HepG2 (cell line): ENCODE measurements around the gene LDB2. TPM values are rescaled to one million over a fixed set of nuclear protein-coding genes. Genes with fewer than 3 reads are reported as not detected.

ENCODE experiments used
- ATAC-seq: fragments of 200-7000 bp; cut with Tn5 transposase; 3 replicates; pipeline ENCODE4 v1.9.1; 2020; ENCODE audit warnings: mild to moderate bottlenecking, moderate library complexity
- BruUV-seq: library from RNA; stranded (reverse); fragments of 400-500 nt; replicated peaks from 2 replicates; lab custom pipeline; 2021; lab: Mats Ljungman, UMichigan
- CTCF ChIA-PET: fragments of 300-600 bp; formaldehyde crosslinking; extraction: SDS; loops from one replicate; lab custom pipeline; 2021; ENCODE audit warnings: low total read pairs, inconsistent platforms, low intra/inter-chr PET ratio; lab: Yijun Ruan, JAX
- POLR2A ChIA-PET: fragments of 350-600 bp; sonication (Branson Sonifier 250); formaldehyde crosslinking; loops from one replicate; lab custom pipeline; 2020; ENCODE audit warnings: antibody characterized with exemption, inconsistent platforms; lab: Yijun Ruan, JAX
- DNase-seq: peaks from one replicate; pipeline ENCODE4 v3.0.0-alpha.2; 2015; ENCODE audit warnings: low spot score
- FAIRE-seq: peaks from 3 replicates; lab custom pipeline; 2011; peaks lifted over from hg19 to GRCh38; lab: Jason Lieb, UNC
- H2AFZ ChIP-seq: one replicate; pipeline ENCODE4 v1.6.1; 2011; ENCODE audit warnings: low read length, inconsistent platforms
- H3K27ac ChIP-seq: fragments of 300-600 bp; 3 replicates; pipeline ENCODE4 v1.8.0; 2011; ENCODE audit warnings: mixed run types, mild to moderate bottlenecking, mixed read lengths, low read length, inconsistent platforms; ENCODE audit not compliant: insufficient read depth; ENCODE audit errors: extremely low read length
- H3K27me3 ChIP-seq, 2 experiments: fragments of 200-600 bp in 1 of 2; 2 replicates in 1 of 2; 3 replicates in 1 of 2; pipeline versions ENCODE4 v1.6.0 to v1.8.0; 2011; ENCODE audit warnings: low read length in 2 of 2, mild to moderate bottlenecking in 2 of 2, moderate library complexity in 2 of 2, inconsistent platforms in 1 of 2; ENCODE audit not compliant: insufficient read depth in 2 of 2, control insufficient read depth in 1 of 2
- H3K36me3 ChIP-seq, 2 experiments: fragments of 200-600 bp in 1 of 2; replicated peaks in 1 of 2; 2 replicates in 1 of 2; 3 replicates in 1 of 2; pipeline versions ENCODE4 v1.5.1 to v1.8.0; 2011; ENCODE audit warnings: low read length in 2 of 2, inconsistent platforms in 1 of 2; ENCODE audit not compliant: insufficient read depth in 2 of 2, control insufficient read depth in 1 of 2
- H3K4me1 ChIP-seq: 2 replicates; pipeline ENCODE4 v1.5.1; 2012; ENCODE audit warnings: low read length, inconsistent platforms; ENCODE audit not compliant: insufficient read depth
- H3K4me2 ChIP-seq: 2 replicates; pipeline ENCODE4 v1.6.0; 2011; ENCODE audit warnings: low read depth, low read length, inconsistent platforms
- H3K4me3 ChIP-seq, 3 experiments: fragments of 200-600 bp in 1 of 3; sonication (generic), shearing (Covaris generic) in 1 of 3; replicated peaks in 1 of 3; 2 replicates each; pipeline ENCODE4 v1.5.1; 2011 to 2016; ENCODE audit warnings: low read length in 3 of 3, inconsistent platforms in 2 of 3, low read depth in 2 of 3, mild to moderate bottlenecking in 2 of 3, control low read depth in 1 of 3, mixed read lengths in 1 of 3; ENCODE audit not compliant: insufficient read depth in 1 of 3
- H3K79me2 ChIP-seq: one replicate; pipeline ENCODE4 v1.6.1; 2011; ENCODE audit warnings: low read length, inconsistent platforms; ENCODE audit not compliant: insufficient read depth
- H3K9ac ChIP-seq: 2 replicates; pipeline ENCODE4 v1.6.0; 2011; ENCODE audit warnings: mild to moderate bottlenecking, low read depth, low read length, inconsistent platforms; ENCODE audit not compliant: insufficient read depth
- H3K9me3 ChIP-seq: 2 replicates; pipeline ENCODE4 v1.5.1; 2012; ENCODE audit warnings: mild to moderate bottlenecking, low read length
- H4K20me1 ChIP-seq: 2 replicates; pipeline ENCODE4 v1.6.0; 2011; ENCODE audit warnings: inconsistent platforms, mild to moderate bottlenecking, low read length, moderate library complexity; ENCODE audit not compliant: insufficient read depth
- NCOR1 ChIP-seq: fragments of 200-600 bp; sonication (generic); IDR thresholded peaks from 2 replicates; pipeline ENCODE4 v1.7.0; 2017; ENCODE audit warnings: antibody characterized with exemption, low read length, borderline replicate concordance
- RXRB ChIP-seq: IDR thresholded peaks from 2 replicates; pipeline ENCODE4 v1.6.1; 2016; ENCODE audit warnings: borderline replicate concordance, missing genetic modification reagents, missing compliant biosample characterization
- ZNF326 ChIP-seq: sonication (generic); formaldehyde crosslinking; IDR thresholded peaks from 2 replicates; pipeline ENCODE4 v1.4.0; 2020; ENCODE audit warnings: missing genetic modification reagents, borderline replicate concordance
- ZNF382 ChIP-seq: sonication (generic); formaldehyde crosslinking; IDR thresholded peaks from 2 replicates; pipeline ENCODE4 v1.5.0; 2020; ENCODE audit warnings: missing genetic modification reagents, mild to moderate bottlenecking, borderline replicate concordance
- WGBS: methylation state at CpG from one replicate; pipeline ENCODE4 v1.1.6; 2017; ENCODE audit warnings: low lambda C conversion rate; 5-methylcytosine and 5-hydroxymethylcytosine counted together
- in situ Hi-C: cut with HindIII; loops from 2 replicates; pipeline ENCODE4 v1.10.0; 2017; ENCODE audit warnings: low pct_unique_long_range_greater_than_20kb; ENCODE audit not compliant: extremely low pct_ligation_motif_present
- intact Hi-C: fragments of 100-400 bp; cut with micrococcal nuclease; formaldehyde crosslinking; loops from one replicate; pipeline ENCODE4 v1.10.0; 2022; ENCODE audit not compliant: unreplicated experiment
- polyA plus RNA-seq, 8 experiments: library from polyadenylated mRNA; depleted of rRNA in 3 of 8; stranded (reverse) in 7 of 8; unstranded in 1 of 8; fragments of >200 nt; fragmentation: Illumina TruSeq in 4 of 8; extraction: Trizol in 4 of 8; gene quantifications; 2 replicates each; pipeline versions ENCODE4 v1.2.1 to v1.2.3, GENCODE V29; 2011 to 2016; ENCODE audit warnings: low read depth in 4 of 8, missing spikeins in 1 of 8, mixed read lengths in 1 of 8; ENCODE audit not compliant: insufficient read depth in 1 of 8
- total RNA-seq, 5 experiments: library from RNA; depleted of rRNA; stranded (reverse); fragments of >200 nt; fragmentation: Illumina TruSeq; extraction: Trizol; gene quantifications; 2 replicates each; pipeline ENCODE4 v1.2.3, GENCODE V29; 2016; ENCODE audit warnings: low read depth in 1 of 5
- TF ChIP-seq, protein P1 (sequence below): sonication (generic); formaldehyde crosslinking; IDR thresholded peaks from 2 replicates; pipeline ENCODE4 v1.9.0; 2022; ENCODE audit warnings: low read depth, missing genetic modification reagents
- TF ChIP-seq, protein P2 (sequence below): sonication (generic); formaldehyde crosslinking; IDR thresholded peaks from 2 replicates; pipeline ENCODE4 v1.4.0; 2020; ENCODE audit warnings: low read depth, missing genetic modification reagents
- TF ChIP-seq, protein P3 (sequence below): sonication (generic); formaldehyde crosslinking; IDR thresholded peaks from 2 replicates; pipeline ENCODE4 v1.4.0; 2020; ENCODE audit warnings: mild to moderate bottlenecking, missing genetic modification reagents, borderline replicate concordance
- TF ChIP-seq, protein P4 (sequence below): sonication (generic); formaldehyde crosslinking; IDR thresholded peaks from 2 replicates; pipeline ENCODE4 v1.5.0; 2020; ENCODE audit warnings: mild to moderate bottlenecking, missing genetic modification reagents, borderline replicate concordance

The LDB2 gene
- total and polyA plus RNA-seq, 2 of the 13 experiments (the other 11 are each of a cell fraction or from before 2014, with no cell fraction given), result not detected

DNA sequence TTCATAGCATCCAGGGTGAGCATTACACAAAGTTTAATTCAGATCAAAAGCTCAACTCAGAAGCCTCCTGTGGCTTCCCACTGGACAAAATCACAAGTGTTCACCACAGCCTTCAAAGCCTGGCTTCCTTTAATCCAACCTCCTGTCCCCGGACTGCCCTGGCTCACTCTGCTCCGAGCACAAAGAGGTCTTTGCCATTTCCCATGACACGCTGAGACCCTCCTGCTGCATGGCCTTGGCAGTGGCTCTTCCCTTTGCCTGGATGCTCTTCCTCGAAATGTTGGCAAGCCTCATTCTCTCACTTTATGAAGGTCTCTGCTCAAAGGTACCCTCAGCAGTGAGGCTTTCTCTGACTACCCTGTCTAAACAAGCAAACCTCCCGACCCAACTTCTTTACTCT, 41.0 kb downstream of the LDB2 start:
- no peak for FAIRE-seq
- WGBS, result 12% methylated on average over 5 of the region's 5 CpGs
- no peak for TF ChIP-seq NCOR1
- TF ChIP-seq, protein P1, sequence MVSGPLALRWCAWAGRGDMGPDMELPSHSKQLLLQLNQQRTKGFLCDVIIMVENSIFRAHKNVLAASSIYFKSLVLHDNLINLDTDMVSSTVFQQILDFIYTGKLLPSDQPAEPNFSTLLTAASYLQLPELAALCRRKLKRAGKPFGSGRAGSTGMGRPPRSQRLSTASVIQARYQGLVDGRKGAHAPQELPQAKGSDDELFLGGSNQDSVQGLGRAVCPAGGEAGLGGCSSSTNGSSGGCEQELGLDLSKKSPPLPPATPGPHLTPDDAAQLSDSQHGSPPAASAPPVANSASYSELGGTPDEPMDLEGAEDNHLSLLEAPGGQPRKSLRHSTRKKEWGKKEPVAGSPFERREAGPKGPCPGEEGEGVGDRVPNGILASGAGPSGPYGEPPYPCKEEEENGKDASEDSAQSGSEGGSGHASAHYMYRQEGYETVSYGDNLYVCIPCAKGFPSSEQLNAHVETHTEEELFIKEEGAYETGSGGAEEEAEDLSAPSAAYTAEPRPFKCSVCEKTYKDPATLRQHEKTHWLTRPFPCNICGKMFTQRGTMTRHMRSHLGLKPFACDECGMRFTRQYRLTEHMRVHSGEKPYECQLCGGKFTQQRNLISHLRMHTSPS (CRISPR knock-in tag), result no peak
- TF ChIP-seq, protein P2, sequence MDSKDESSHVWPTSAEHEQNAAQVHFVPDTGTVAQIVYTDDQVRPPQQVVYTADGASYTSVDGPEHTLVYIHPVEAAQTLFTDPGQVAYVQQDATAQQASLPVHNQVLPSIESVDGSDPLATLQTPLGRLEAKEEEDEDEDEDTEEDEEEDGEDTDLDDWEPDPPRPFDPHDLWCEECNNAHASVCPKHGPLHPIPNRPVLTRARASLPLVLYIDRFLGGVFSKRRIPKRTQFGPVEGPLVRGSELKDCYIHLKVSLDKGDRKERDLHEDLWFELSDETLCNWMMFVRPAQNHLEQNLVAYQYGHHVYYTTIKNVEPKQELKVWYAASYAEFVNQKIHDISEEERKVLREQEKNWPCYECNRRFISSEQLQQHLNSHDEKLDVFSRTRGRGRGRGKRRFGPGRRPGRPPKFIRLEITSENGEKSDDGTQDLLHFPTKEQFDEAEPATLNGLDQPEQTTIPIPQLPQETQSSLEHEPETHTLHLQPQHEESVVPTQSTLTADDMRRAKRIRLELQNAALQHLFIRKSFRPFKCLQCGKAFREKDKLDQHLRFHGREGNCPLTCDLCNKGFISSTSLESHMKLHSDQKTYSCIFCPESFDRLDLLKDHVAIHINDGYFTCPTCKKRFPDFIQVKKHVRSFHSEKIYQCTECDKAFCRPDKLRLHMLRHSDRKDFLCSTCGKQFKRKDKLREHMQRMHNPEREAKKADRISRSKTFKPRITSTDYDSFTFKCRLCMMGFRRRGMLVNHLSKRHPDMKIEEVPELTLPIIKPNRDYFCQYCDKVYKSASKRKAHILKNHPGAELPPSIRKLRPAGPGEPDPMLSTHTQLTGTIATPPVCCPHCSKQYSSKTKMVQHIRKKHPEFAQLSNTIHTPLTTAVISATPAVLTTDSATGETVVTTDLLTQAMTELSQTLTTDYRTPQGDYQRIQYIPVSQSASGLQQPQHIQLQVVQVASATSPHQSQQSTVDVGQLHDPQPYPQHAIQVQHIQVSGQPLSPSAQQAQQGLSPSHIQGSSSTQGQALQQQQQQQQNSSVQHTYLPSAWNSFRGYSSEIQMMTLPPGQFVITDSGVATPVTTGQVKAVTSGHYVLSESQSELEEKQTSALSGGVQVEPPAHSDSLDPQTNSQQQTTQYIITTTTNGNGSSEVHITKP (CRISPR knock-in tag), result no peak
- TF ChIP-seq ZNF382, result no peak
- no peak for TF ChIP-seq ZNF326 (CRISPR knock-in tag)
- TF ChIP-seq, protein P3, sequence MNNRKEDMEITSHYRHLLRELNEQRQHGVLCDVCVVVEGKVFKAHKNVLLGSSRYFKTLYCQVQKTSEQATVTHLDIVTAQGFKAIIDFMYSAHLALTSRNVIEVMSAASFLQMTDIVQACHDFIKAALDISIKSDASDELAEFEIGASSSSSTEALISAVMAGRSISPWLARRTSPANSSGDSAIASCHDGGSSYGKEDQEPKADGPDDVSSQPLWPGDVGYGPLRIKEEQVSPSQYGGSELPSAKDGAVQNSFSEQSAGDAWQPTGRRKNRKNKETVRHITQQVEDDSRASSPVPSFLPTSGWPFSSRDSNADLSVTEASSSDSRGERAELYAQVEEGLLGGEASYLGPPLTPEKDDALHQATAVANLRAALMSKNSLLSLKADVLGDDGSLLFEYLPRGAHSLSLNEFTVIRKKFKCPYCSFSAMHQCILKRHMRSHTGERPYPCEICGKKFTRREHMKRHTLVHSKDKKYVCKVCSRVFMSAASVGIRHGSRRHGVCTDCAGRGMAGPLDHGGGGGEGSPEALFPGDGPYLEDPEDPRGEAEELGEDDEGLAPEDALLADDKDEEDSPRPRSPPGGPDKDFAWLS (CRISPR knock-in tag), result no peak
- TF ChIP-seq RXRB, result no peak
- TF ChIP-seq, protein P4, sequence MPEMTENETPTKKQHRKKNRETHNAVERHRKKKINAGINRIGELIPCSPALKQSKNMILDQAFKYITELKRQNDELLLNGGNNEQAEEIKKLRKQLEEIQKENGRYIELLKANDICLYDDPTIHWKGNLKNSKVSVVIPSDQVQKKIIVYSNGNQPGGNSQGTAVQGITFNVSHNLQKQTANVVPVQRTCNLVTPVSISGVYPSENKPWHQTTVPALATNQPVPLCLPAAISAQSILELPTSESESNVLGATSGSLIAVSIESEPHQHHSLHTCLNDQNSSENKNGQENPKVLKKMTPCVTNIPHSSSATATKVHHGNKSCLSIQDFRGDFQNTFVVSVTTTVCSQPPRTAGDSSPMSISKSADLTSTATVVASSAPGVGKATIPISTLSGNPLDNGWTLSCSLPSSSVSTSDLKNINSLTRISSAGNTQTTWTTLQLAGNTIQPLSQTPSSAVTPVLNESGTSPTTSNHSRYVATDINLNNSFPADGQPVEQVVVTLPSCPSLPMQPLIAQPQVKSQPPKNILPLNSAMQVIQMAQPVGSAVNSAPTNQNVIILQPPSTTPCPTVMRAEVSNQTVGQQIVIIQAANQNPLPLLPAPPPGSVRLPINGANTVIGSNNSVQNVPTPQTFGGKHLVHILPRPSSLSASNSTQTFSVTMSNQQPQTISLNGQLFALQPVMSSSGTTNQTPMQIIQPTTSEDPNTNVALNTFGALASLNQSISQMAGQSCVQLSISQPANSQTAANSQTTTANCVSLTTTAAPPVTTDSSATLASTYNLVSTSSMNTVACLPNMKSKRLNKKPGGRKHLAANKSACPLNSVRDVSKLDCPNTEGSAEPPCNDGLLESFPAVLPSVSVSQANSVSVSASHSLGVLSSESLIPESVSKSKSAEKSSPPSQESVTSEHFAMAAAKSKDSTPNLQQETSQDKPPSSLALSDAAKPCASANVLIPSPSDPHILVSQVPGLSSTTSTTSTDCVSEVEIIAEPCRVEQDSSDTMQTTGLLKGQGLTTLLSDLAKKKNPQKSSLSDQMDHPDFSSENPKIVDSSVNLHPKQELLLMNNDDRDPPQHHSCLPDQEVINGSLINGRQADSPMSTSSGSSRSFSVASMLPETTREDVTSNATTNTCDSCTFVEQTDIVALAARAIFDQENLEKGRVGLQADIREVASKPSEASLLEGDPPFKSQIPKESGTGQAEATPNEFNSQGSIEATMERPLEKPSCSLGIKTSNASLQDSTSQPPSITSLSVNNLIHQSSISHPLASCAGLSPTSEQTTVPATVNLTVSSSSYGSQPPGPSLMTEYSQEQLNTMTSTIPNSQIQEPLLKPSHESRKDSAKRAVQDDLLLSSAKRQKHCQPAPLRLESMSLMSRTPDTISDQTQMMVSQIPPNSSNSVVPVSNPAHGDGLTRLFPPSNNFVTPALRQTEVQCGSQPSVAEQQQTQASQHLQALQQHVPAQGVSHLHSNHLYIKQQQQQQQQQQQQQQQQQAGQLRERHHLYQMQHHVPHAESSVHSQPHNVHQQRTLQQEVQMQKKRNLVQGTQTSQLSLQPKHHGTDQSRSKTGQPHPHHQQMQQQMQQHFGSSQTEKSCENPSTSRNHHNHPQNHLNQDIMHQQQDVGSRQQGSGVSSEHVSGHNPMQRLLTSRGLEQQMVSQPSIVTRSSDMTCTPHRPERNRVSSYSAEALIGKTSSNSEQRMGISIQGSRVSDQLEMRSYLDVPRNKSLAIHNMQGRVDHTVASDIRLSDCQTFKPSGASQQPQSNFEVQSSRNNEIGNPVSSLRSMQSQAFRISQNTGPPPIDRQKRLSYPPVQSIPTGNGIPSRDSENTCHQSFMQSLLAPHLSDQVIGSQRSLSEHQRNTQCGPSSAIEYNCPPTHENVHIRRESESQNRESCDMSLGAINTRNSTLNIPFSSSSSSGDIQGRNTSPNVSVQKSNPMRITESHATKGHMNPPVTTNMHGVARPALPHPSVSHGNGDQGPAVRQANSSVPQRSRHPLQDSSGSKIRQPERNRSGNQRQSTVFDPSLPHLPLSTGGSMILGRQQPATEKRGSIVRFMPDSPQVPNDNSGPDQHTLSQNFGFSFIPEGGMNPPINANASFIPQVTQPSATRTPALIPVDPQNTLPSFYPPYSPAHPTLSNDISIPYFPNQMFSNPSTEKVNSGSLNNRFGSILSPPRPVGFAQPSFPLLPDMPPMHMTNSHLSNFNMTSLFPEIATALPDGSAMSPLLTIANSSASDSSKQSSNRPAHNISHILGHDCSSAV (CRISPR knock-in tag), result no peak

More for the DNA sequence above, 41.0 kb downstream of the LDB2 start:
- in situ Hi-C loops (no loop called here), intact Hi-C loops (no loop called here)
- BruUV-seq, result no TSS peak
- no peak overlapping the region for H3K4me3 ChIP-seq
- POLR2A ChIA-PET, result no interaction called here
- DNase-seq (no peak), ATAC-seq (no peak)
- H3K4me2 ChIP-seq, result no peak overlapping the region
- 0 out of 5 replicates have a peak, but pooled peaks cover 0 to 5% of the 10 kb centered on the region in 2 experiments for H3K27me3 ChIP-seq
- no peaks in the 10 kb centered on the region for H3K9me3 ChIP-seq
- H2AFZ ChIP-seq, result no peak overlapping the region
- no peaks in the 10 kb centered on the region for H3K4me1 ChIP-seq
- H3K9ac ChIP-seq, result no peak overlapping the region
- H3K36me3 ChIP-seq, result no peaks in the 10 kb centered on the region
- H3K27ac ChIP-seq, result no peak overlapping the region
- no peaks in the 10 kb centered on the region for H4K20me1 ChIP-seq
- CTCF ChIA-PET, result no interaction called here
- no peaks in the 10 kb centered on the region for H3K79me2 ChIP-seq
